Middle frontal gyrus (tissue), 1 donor: ENCODE data around the gene SLC44A5.
"Not testable (repeated sequence)": the region's sequence is repeated elsewhere in the genome, so short reads cannot be mapped to it uniquely, and the experiment has no call there.

Source experiments
- DNase-seq: peaks from one replicate; pipeline ENCODE4 v3.0.0-alpha.2; 2015; ENCODE audit warnings: low spot score; ENCODE audit errors: extremely low spot score

The SLC44A5 gene

DNA sequence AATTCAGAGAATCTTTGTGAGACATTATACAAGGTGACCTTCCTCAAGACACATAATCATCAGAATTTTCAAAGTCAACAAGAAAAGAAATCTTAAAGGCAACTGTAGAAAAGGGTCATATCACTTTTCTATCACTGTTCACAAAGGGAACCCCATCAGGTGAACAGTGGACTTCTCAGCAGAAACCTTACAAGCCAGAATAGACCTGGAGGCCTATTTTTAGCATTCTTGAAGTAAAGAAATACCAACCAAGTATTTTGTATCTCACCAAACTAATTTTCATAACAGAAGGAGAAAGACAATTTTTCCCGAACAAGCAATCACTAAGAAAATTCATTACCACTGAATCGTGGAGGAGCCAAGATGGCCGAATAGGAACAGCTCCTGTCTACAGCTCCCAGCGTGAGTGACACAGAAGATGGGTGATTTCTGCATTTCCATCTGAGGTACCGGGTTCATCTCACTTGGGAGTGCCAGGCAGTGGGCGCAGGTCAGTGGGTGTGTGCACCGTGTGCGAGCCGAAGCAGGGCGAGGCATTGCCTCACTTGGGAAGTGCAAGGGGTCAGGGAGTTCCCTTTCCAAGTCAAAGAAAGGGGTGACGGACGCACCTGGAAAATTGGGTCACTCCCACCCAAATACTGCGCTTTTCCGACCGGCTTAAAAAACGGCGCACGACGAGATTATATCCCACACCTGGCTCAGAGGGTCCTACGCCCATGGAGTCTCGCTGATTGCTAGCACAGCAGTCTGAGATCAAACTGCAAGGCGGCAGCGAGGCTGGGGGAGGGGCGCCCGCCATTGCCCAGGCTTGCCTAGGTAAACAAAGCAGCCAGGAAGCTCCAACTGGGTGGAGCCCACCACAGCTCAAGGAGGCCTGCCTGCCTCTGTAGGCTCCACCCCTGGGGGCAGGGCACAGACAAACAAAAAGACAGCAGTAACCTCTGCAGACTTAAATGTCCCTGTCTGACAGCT is 235.2 kb downstream of the SLC44A5 start:
- DNase-seq, result not testable (repeated sequence)

DNA sequence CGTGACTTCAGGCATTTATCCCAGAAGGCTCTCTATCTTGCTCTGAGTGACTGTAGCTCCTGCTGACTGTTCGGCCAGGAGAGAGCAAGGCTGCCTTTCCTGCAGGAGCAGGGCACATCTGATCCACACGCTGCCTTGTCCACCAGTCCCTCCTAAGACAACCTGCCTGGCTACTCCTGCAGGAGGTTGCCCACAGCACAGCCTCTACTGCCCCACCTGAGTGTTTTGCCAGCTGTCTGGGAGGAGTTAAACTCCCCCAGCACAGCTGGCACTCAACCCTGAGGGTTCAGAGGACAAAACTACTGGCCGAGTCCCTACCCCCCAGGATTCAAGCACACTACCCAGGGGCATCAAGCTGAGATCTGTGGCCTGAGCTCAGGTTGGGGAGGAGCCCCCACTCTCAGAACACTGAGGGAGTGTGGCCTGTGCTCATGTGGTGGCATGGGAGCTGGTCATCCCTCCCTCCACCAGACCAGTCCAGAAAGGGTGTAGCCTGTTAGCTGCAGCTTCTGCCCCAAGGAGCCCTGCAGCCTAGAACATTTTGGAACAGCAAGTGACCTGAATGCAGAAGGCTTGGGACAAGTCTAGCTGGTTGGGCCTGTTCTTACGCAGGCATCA is 237.3 kb downstream of the SLC44A5 start:
- DNase-seq, result no peak

GRCh38 chr1:75366595-75366994 is 244.3 kb downstream of the SLC44A5 start:
- no peak for DNase-seq

- no peak for DNase-seq
These were observed 249.7 kb downstream of the SLC44A5 start for GRCh38 chr1:75361260-75361659.

- not testable (repeated sequence) for DNase-seq
These were observed 256.6 kb downstream of the SLC44A5 start for GRCh38 chr1:75354267-75354666.

- DNase-seq, result no peak
These were observed 257.9 kb downstream of the SLC44A5 start for GRCh38 chr1:75353051-75353450.

- DNase-seq, result no peak
These were observed 265.2 kb downstream of the SLC44A5 start for GRCh38 chr1:75345538-75346292.

- DNase-seq, result no peak
These were observed 268.1 kb downstream of the SLC44A5 start for GRCh38 chr1:75342786-75343185.

- no peak for DNase-seq
These were observed 269.4 kb downstream of the SLC44A5 start for GRCh38 chr1:75341537-75341936.

- no peak for DNase-seq
These were observed 272.1 kb downstream of the SLC44A5 start for GRCh38 chr1:75338616-75339483.

- no peak for DNase-seq
These were observed 276.0 kb downstream of the SLC44A5 start for GRCh38 chr1:75334876-75335389.

DNA sequence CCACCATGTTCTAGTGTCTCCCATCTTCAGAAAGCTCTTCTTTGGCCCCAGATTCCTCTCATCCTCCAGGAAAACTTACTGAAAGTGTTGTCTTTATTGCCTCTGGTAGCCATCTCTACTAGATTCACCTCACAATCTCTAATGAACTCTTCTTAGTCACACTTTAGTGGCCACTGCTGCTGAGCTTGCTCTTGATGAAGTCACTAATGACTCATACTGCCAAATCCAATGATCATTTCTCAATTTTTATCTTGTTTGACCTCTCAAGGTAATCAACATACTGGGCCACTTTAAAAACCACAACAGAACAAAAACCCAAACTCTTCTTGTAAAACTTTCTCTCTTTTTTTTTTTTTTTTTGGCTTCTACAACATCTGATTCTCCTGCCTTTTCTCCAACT is 280.3 kb downstream of the SLC44A5 start:
- DNase-seq, result no peak

- no peak for DNase-seq
These were observed 282.2 kb downstream of the SLC44A5 start for GRCh38 chr1:75328691-75329090.

- DNase-seq, result no peak
These were observed 283.5 kb downstream of the SLC44A5 start for GRCh38 chr1:75327395-75327794.

DNA sequence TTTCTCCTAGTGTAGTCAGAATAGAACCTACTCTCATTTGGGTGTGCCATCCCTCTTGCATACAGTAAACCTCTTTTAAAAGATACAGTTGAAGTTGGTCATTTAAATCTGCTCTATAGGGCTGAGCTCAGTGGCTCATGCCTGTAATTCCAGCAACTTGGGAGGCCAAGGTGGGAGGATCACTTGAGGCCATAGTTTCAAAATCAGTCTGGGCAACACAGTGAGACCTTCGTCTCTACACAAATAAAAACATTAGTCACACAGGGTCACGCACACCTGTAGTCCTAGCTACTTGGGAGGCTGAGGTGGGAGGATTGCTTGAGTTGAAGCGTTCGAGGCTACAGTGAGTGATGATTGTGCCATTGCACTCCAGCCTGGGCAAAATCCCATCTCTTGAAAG is 292.9 kb downstream of the SLC44A5 start:
- DNase-seq, result no peak

DNA sequence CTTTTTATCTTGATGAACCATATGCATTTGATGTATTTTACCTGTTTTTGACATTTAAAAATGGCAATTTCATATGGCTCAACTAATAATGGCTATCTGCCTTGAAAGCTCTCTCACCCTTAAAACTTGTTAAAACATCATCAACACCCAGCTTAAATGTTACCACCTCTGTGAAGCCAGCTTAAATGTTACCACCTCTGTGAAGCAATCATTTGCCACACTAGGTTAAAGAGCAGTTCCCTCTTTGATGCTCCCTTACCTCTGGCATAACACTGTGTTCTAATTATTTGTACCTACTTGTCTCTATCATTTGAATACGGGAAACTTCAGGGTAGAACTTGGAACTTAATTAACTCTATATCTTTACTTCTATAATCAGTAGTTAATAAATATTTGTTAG is 294.7 kb downstream of the SLC44A5 start:
- DNase-seq, result no peak

DNA sequence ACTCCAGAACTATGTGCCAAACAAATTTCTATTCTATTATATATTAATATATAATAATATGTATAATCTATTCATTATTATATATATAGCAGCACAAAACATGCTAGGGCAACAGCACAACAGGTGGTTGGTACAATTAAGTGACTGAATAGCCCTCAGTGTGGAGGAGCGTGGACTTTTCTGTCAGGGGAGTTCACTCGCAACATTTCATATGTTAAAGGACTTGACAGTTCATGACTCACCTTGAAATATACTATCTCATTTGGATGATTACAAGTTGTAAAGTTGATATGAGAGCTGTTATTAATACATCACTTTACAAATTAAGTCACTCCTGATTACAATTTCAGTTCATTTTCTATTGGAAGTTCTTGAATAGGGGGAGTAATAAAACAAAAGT is 298.3 kb downstream of the SLC44A5 start:
- DNase-seq, result no peak

- no peak for DNase-seq
These were observed 300.8 kb downstream of the SLC44A5 start for GRCh38 chr1:75310067-75310466.

DNA sequence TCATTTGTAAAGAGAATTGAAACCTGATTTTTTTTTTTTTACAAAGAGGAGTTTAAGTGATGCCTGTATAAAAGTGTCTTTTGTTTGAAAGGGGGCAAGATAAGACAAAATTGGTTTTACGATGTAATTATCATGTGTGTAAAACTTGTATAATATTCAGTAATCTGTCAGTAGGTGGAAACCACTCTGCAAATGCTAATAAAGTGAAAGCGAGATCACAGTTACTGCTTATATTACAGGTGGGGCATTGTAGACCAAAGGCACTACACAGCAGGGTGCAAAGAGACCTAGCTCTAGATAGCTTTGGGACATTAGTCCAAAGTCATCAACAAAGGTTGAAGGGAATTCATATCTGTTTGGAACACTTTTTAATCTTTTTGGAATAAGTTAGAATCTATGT is 302.5 kb downstream of the SLC44A5 start:
- no peak for DNase-seq

DNA sequence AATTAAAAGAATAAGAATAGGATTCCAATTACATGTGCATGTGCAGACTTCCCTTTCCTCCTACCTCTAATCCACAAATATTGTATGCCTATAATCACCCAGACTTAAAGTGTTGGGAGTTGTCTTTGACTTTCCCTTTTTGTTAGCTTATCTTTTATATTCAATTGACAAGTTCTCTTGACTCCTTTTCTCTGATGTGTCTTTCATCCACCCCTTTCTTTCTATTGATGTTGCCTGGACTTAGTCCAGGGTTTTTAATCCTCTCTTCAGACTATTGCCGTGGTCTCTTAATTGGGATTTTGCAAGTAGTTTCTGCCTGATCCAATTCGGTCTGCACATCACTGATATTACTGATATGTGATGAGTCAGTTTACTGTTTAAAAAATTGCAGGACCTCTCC is 305.9 kb downstream of the SLC44A5 start:
- no peak for DNase-seq

- DNase-seq, result no peak
These were observed 317.6 kb downstream of the SLC44A5 start for GRCh38 chr1:75293270-75293669.
